Endothelial cell of hepatic sinusoid (primary cell): ENCODE measurements around the gene ARSD.

Experiments
- in situ Hi-C: cut with HindIII; loops from 2 replicates; pipeline ENCODE4 v1.10.0; 2017; ENCODE audit warnings: low sequenced_read_pairs

The ARSD gene

DNA sequence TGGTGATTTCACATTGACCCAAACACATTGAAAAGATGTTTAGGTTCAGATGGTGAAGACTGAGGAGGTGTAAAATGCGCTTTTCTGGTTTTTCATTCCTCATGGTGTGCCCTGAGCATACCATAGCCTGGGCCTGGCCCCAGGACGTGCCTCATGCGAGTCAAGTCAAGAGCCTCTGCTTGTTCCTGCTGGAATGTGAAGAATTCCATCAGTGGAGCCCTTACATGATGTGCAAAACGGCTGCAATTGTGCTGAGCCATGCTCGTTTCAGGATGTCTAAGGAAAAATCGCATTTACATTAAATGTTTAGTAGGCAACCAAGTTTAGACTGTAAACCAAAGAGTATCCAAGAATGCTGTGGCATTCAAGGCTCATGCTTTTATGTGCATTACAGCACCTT, 65.5 kb downstream of the ARSD start:
- in situ Hi-C loops, result no loop called here

- in situ Hi-C loops, result no loop called here
Observed at GRCh38 chrX:2862404-2862803, 66.7 kb downstream of the ARSD start.

- in situ Hi-C loops, result no loop called here
Observed at GRCh38 chrX:2859197-2859797, 69.8 kb downstream of the ARSD start.

GRCh38 chrX:2857566-2857965, 71.6 kb downstream of the ARSD start:
- in situ Hi-C loops, result no loop called here

DNA sequence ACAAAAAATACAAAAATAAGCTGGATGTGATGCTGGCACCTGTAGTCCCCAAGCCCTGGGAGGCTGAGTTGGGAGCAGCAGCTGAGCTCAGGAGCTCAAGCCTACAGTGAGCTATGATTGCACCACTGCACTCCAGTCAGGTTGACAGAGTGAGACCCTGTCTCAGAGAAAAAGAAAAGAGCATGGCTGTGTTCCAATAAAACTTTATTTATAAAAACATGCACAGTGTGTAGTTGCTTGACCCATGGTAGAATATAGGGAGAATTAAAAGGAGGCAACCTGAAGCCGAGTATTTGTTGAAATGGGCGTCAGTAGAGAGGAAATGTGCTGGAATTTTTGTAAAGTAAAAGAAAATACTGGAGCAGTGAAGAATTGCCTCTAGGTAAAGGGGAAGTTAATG, 73.4 kb downstream of the ARSD start:
- in situ Hi-C loops, result no loop called here

- in situ Hi-C loops, result loop anchor here (5.0 kb wide), 1 partner anchor 63 kb away; no protein-coding TSS in a partner anchor
Observed at GRCh38 chrX:2854918-2855317, 74.2 kb downstream of the ARSD start.
